HG03135 (cell line): ENCODE results near the gene SEZ6L2.
"Not testable (repeated sequence)": the region's sequence is repeated elsewhere in the genome, so short reads cannot be mapped to it uniquely, and the experiment has no call there.

ENCODE experiments used
- ATAC-seq: cut with Tn5 transposase; IDR thresholded peaks from one replicate; pipeline ENCODE4 v1.9.1; 2021; ENCODE audit warnings: mild to moderate bottlenecking, moderate library complexity; ENCODE audit not compliant: unreplicated experiment

SEZ6L2 gene

DNA sequence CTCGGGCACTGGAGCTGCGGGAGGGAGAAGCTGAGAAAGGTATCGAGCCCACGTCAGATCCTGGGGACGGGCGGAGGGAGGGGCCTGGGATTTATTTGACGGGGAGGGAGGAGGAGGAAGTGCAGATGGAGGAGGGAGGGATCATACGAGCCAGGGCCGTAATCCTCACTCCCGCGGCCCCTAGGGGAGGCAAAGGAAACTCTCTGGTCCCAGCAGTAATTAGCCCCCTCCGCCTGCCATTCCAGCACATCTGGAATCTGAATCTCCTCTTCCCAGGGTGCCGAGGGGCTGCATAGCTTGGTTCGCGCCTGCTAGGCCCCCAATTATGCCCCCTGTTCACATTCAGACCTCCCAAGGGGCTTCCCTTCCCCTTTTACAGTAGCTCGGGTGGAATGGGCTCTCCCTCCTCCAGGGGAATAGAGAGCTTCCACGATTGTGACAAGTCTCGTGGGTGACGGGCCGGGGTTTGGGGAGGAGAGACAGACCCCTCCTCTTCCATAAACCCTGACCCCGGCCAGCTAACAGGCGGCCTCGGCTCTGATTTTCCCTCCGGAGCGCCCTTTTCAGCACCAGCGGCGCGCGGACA, at the start of gene SEZ6L2:
Gene SEZ6L2, minus strand, starts transcription at position 35 of the 586 bp plus-strand sequence. CDS start 531 bp downstream, outside the sequence.
- peak; percentile 14 for ATAC-seq

DNA sequence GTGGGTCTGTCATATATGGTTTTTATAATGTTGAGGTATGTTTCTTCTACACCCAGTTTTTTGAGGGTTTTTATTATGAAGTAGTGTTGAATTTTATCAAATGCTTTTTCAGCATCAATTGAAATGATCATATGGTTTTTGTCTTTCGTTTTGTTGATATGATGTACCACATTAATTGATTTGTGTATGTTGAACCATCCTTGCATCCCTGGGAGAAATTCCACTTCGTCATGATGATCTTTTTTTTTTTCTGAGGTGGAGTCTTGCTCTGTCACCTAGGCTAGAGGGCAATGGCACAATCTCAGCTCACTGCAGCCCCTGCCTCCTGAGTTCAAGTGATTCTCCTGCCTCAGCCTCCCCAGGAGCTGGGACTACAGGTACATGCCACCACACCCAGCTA, 48.5 kb upstream of the SEZ6L2 start:
- no peak for ATAC-seq

DNA sequence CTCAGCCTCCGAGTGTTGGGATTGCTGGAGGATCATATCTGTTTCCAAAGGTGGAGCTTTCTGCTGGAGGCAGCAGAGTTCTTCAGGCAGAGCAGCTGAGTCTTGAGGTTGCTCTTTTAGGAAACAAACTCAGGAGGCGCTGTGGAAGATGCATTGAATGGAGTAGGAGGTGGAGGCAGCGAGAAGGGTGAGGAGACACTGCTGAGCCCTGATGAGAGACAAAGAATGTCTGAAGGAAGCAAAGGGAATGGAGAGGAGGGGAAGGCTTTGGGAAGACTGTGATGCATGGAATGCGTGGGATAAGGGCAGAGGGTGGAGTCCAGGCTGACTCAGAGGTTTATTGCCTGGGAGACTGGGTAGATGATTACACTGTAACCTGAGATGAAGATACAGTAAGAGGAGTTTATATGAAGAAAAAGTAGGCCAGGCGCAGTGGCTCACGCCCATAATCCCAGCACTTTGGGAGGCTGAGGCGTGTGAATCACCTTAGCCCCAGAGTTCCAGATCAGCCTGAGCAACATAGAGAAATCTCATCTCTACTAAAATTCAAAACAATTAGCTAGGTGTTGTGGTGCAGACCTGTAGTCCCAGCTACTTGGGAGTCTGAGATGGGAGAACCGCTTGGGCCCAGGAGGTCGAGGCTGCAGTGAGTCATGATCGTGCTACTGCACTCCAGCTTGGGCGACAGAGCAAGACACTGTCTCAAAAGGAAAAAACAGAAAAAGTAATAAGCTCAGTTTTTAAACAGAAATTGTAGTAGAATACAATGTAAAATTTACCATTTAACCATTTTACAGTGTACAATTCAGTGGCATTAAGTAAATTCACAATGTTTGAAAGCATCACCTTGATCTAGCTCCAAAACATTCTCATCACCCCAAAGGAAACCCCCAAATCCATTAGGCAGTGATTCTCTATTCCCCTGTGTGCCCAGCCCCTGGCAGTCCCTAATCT, 44.8 kb upstream of the SEZ6L2 start:
- ATAC-seq = no peak

DNA sequence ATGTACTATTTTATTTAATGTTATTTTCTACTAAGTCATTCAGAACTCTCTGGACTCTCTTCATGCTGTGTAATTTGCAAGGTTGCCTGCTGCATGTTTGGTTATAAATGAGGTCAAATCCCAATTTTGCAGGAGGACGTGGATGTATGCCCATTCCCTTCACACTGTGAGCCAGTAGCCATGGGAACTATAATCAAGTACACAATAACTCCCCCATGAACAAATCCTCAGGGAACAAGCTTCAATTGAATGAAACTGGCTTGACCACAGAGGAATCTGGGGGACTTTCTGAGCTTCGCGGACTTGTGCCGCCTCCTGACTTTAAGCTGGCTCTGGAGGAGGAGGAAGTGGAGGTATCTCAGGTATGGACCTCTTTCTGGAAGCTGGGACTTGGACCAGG, 41.3 kb upstream of the SEZ6L2 start:
- no peak for ATAC-seq

DNA sequence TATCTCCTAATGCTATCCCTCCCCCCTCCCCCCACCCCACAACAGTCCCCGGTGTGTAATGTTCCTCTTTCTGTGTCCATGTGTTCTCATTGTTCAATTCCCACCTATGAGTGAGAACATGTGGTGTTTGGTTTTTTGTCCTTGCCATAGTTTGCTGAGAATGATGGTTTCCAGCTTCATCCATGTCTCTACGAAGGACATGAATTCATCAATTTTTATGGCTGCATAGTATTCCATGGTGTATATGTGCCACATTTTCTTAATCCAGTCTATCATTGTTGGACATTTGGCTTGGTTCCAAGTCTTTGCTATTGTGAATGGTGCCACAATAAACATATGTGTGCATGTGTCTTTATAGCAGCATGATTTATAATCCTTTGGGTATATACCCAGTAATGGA, 32.4 kb upstream of the SEZ6L2 start:
- ATAC-seq = not testable (repeated sequence)

DNA sequence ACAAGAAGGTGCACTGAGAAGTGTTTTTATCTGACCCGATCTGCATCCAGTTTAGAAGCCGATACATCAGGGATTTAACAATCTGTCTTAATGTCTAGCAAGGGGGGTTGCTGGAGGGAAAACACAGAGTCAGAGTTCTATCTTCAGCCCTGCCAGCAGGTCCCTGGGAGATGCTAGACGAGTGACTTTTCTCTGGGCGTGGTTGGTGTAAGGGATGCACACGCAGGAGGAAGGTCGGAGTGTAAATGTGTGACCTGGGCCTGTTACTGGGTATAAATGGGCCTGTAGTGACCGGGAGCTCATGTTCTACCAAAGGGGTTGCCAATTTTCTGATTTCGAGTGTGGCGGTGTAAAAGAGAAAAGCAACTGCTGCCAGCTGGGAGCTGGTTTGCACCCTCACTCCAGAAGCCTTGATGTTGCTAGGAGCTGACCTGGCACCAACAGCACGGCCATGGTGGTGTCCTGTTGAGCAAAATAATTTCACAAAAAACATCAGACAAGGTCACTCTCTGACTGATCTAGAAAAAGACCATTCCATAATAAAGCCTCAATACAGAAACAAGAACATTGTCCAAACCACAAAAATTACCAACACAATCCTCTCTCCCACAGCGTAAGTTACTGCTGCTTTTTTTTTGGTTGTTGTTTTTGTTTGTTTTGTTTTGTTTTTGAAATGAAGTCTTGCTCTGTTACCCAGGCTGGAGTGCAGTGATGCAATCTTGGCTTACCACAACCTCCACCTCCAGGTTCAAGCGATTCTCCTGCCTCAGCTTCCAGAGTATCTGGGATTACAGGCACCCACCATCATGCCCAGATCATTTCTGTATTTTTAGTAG, 27.9 kb upstream of the SEZ6L2 start:
- ATAC-seq = no peak

DNA sequence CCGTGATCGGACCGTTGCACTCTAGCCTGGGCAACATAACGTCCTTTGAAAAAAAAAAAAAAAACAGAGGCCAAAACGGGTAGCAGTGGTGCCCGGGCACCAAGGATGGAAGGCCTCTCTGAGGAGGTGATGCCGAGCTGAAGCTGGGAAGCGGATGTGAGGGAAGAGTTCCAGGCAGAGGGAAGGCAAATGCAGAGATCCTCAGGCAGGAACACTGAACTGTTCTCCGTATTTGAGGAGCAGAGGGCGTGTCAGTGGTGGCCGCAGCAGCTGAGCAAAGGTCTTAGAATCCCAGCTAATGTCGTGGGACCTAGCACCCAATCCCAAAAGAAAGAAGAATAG, 27.3 kb upstream of the SEZ6L2 start:
- ATAC-seq = no peak

DNA sequence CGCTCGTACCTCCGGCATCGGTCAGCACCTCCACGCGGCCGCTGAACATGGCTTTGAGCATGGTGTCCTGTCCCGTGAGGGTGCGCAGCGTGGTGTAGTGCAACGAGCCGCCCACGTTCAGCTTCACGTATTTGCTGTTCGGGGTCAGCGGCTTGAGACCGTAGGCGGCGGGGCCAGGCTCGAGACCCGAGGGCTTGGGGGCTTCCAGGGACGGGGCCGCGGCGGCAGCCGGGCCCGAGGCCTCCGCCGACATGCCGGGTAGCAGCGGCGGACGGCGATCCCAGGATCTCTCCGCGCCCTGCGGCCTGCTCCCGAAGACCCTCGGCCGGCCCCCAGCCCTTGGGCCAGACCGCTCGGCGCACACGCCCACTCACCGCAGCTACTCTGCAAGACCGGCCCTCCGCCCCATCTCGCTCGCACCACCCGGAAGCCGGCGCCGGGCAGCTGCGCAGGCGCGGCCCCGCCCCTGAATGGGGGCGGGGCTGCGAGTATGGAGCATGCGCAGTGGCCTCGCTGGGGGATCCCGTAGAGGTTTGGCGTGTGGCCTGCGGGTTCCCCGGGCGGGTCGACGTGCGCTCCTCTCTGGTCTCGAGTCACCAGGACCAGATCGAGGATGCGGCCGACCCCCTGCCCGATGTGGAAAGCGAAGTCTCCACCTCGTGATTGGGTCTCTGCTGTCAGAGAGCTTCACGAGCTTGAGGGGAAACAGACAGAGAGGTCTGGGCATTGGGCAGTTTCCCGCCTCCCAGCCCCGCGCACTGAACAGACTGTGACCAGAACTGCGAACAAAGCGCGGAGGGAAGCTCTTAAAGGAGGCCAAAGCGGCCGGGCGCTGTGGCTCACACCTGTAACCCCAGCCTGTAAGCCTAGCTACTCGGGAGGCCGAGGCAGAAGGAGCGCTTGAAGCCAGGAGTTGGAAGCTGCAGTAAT, 26.7 kb upstream of the SEZ6L2 start, which contains the start of gene KCTD13:
Gene KCTD13, minus strand, starts transcription at position 446 of the 930 bp plus-strand sequence. Its CDS starts 193 bp downstream, at position 253.
- ATAC-seq = peak; percentile 77

DNA sequence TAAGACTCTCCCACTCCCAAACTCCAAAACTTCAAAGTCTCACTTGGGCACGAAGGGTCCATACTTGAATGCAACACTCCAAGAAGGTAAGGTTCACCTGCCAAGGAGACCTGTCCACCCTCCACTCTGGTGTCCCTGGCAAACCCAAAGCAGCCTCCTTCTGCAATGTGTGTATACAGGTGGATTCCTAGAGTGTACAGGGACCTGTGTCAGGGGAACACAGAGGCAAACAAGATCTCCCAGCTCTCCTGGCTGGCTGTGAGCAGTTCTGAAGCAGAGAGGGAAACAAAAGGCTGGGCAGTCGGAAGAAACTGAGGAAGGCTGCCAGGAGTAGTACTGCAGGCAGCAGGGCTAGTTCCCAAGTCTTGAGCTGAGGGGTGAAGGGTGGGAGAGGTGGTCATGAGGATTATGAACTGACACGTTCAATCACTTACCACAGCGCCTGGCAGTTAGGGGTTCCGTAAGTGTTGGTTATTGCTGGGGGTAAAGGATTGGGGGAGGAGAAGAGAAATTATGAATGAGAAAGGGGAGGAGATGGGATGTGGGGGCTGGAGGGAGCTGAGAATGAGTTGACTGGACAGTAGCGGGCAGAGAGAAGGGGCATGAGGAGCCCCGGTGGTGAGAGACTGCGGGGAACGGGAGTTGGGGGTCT, 25.9 kb upstream of the SEZ6L2 start:
- no peak for ATAC-seq

DNA sequence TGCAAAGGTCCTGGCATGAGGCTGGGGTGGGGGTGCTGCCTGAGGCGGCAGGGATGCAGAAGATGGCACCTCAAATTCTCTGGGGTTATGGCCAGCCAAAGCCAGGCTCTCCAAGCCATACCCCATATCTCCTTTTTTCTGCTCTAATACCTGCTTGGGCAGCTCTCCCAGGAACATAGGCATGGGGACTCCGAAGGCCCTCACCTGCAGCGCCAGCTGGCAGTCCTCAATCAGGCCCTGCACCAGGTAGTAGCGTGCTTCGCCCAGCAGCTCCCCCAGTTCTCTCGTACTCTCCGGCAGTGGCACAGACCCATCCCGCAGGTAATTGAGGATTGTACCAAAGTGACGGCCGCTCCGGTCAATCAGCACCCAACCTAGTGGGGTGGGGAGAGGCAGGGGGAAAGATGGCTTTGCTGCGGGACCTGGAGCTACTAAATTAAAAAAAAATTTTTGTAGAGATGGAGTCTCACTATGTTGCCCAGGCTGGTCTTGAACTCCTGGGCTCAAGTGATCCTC, 23.7 kb upstream of the SEZ6L2 start:
- no peak for ATAC-seq

DNA sequence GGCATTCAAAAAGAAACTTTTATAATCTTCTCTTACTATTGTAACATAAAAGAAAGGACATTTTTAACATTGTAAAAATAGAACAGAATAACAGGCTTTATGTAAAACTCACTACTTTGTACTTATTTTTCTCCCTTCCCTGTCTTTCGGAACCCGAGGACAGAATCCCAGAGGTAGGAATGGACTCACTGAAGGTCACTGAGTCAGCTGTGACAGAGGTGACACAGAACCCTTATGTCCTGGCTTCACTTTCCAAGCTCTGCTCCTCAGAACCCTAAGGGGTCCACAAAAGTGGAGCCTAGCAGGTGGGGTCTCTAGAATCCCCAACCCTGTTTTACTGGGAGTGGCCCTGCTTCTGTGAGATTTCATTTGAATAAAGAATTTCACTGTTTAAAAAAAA, 23.0 kb upstream of the SEZ6L2 start:
- ATAC-seq = no peak

DNA sequence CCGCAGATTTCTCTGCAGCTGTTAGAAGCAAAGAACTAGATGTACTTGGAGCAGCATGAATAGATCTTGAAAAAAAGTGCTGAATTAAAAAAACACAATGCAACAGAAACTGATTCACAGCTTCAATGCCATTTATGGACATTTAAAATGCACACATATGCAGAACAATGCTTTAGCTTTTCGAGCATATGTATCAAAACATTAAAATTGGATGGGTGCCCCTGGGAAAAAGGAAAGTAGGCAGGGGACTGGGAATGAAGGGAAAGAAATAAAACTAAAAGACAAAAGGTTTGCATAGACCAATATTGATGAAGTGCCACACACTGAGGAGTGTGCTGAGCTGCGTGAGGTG, 21.7 kb upstream of the SEZ6L2 start:
- ATAC-seq = no peak

DNA sequence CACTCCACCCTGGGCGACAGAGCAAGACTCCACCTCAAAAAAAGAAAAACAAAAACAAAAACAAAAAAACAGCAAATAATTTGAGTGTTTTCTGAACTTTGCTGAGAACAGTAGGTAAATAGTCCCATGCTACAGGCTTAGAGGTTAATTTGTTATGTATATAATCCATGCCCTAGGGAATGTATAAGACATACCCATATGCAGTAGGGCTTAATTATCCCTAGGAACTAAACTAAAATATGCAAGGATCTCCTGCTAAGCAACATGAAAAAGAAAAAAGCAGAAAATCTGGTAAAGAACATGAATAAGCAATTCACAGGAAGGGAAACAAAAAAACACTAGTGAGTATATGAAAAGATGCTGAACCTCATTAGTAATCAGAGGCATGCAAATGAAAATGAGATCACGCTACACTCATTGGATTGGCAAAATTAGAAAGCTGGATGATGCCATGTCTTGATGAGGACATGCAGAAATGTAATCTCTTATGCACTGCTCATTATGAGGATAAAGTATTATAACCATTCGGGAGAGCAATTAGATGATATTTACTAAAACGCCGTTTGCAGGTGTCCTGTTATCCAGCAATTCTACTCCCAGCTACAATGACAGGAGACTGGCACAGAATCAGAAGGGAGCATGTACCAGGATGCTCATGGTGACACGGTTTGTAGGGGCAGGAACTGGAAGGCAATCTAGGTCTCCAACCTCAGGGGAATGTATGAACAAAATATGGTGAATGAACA, 21.1 kb upstream of the SEZ6L2 start:
- ATAC-seq = no peak

DNA sequence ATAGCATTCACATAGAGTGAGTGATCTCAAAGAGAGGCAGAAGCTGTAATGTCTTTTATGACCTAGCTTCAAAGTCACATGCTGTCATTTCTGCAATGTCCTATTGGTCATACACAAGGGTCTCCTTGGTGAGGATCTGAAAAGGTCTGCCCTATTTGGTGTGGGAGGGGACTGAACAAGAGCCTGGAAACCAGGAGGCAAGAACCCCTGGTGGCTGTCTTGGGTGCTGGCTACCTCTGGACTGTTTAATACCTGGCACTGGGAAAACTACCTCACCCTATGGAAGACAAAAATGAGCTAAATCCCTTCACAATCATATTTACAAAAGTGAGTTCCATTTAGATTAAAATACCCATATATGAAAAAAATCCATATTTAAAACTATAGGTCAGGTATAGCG, 17.6 kb upstream of the SEZ6L2 start:
- no peak for ATAC-seq

DNA sequence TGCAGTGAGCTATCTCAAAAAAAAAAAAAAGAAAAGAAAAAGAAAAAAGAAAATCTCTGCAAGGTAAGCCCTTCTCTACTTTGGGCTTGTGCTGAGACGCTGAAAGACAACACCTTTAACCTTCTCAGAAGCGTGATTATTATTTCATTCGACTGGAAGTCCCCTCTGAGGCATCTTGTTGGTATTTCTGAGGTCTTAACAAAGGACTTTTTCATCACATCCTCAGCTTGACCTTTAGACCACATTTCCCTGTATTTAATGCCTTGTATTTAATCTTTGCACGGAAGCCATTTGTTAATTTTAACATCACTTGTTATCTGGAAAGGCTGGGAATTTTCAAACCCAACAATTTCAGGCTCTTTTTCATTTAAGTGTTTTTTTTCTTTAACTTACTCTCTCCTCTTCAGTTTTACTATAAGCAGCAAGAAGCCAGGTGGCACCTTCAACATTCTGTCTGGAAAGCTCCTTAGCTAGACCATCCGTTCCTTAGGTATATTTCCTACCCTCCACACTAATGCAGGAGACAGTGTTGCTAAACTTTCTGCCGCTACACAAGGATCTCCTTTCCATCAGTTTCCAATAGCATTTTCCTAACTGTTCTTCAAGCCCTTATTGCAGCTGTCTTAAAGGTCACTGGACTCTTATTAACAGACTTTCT, 16.4 kb upstream of the SEZ6L2 start:
- ATAC-seq = no peak

DNA sequence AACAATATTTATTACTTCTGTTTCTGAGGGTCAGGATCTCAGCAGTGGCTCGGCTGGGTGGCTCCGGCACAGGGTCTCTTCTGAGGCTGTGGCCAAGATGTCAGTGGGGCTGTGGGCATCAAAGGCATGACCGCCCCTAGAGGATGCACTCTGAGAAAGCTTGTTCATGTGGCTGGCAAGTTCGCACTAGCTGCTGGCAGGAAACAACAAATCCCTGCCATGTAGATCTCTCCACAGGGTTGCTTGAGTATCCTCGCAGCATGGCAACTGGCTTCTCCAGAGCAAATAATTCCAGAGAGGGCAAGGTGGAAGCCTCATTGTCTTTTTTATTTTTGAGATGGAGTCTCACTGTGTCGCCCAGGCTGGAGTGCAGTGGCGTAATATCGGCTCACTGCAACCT, 14.2 kb upstream of the SEZ6L2 start:
- ATAC-seq = no peak

DNA sequence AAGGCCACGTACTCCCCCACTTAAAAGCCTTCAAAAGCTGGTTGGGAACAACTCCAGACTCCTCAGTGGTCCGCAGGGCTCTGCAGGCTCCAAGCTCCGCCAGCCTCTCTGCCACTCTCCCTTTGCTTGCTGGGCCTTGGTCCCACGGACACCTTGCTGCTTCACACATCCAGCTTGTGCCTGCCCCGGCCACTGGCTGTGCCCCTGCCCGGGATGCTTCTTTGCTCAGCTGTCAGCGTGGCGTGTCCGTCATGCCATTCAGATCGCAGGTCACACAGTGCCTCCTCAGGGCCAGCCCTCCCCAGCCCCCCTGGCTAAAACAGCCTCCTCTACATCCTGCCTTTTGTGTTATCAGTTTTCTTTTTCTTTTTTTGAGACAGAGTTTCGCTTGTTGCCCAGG, 12.7 kb upstream of the SEZ6L2 start:
- no peak for ATAC-seq

DNA sequence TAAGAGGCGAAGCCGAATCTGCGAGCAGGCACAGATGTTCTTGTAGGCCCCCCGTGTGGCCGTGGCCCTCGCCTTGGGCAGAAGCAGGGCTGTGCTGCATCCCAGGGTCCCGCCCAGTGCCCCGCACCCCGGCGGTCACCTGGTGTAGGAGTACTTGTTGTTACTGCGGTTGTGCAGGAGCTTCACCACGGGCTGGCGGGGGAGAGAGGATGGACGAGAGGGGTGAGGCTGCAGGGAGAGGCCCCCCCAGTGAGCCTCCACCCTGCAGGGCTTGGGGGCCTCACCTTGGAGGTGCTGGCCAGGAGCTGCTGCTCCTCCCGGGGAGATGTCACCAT, 12.3 kb upstream of the SEZ6L2 start:
- no peak for ATAC-seq
